DOHH2 (cell line): ENCODE measurements around the gene EDAR.

Source experiments
- H3F3A ChIP-seq: fragments of 200-600 bp; sonication (generic), shearing (Covaris generic); 2 replicates; pipeline ENCODE4 v1.6.0; 2016; ENCODE audit warnings: antibody characterized with exemption, mild to moderate bottlenecking; ENCODE audit not compliant: control insufficient read depth, insufficient read depth
- H3K27ac ChIP-seq: fragments of 200-600 bp; sonication (generic); 2 replicates; pipeline ENCODE4 v1.5.1; 2014; ENCODE audit warnings: low read depth, mild to moderate bottlenecking, low read length, moderate library complexity
- H3K27me3 ChIP-seq: fragments of 200-600 bp; sonication (generic); 2 replicates; pipeline ENCODE4 v1.6.1; 2014; ENCODE audit warnings: mild to moderate bottlenecking, low read length, mixed read lengths; ENCODE audit not compliant: control insufficient read depth
- H3K36me3 ChIP-seq: fragments of 200-600 bp; sonication (generic); 2 replicates; pipeline ENCODE4 v1.6.1; 2014; ENCODE audit warnings: mild to moderate bottlenecking, low read length, moderate library complexity, mixed read lengths; ENCODE audit not compliant: control insufficient read depth
- H3K4me1 ChIP-seq: fragments of 200-600 bp; sonication (generic); 2 replicates; pipeline ENCODE4 v1.6.1; 2014; ENCODE audit warnings: mild to moderate bottlenecking, low read length, mixed read lengths; ENCODE audit not compliant: control insufficient read depth
- H3K4me2 ChIP-seq: fragments of 200-600 bp; sonication (generic); 2 replicates; pipeline ENCODE4 v1.6.0; 2014; ENCODE audit warnings: mild to moderate bottlenecking, low read length, moderate library complexity
- H3K4me3 ChIP-seq: fragments of 200-600 bp; sonication (generic); 2 replicates; pipeline ENCODE4 v1.5.1; 2014; ENCODE audit warnings: mild to moderate bottlenecking, low read length, mixed read lengths
- H3K79me2 ChIP-seq: fragments of 200-600 bp; sonication (generic); 2 replicates; pipeline ENCODE4 v1.6.1; 2014; ENCODE audit warnings: mild to moderate bottlenecking, low read length, mixed read lengths; ENCODE audit not compliant: control insufficient read depth
- H3K9me2 ChIP-seq: fragments of 200-600 bp; sonication (generic); replicated peaks from 2 replicates; pipeline ENCODE4 v1.6.1; 2014; ENCODE audit warnings: mild to moderate bottlenecking, low read length, mixed read lengths; ENCODE audit not compliant: control insufficient read depth
- H3K9me3 ChIP-seq: fragments of 200-600 bp; sonication (generic); 2 replicates; pipeline ENCODE4 v1.6.1; 2014; ENCODE audit warnings: antibody characterized with exemption, low read length, mixed read lengths; ENCODE audit not compliant: control insufficient read depth, insufficient read depth
- H4K20me1 ChIP-seq: fragments of 200-600 bp; sonication (generic); 2 replicates; pipeline ENCODE4 v1.6.0; 2014; ENCODE audit warnings: low read depth, mild to moderate bottlenecking, antibody characterized with exemption, low read length, moderate library complexity; ENCODE audit not compliant: control insufficient read depth, insufficient read depth
- CTCF ChIP-seq: fragments of 200-600 bp; sonication (generic); IDR thresholded peaks from one replicate; pipeline ENCODE4 v1.5.1; 2014; ENCODE audit warnings: antibody characterized with exemption, mild to moderate bottlenecking, low read depth, low read length; ENCODE audit not compliant: poor library complexity, severe bottlenecking
- EZH2phosphoT487 ChIP-seq: fragments of 200-600 bp; sonication (generic); IDR thresholded peaks from 2 replicates; pipeline ENCODE4 v1.6.1; 2017; ENCODE audit warnings: borderline replicate concordance, mild to moderate bottlenecking, antibody characterized with exemption, low read length, moderate library complexity, mixed read lengths

Gene EDAR

GRCh38 chr2:108942888-108943287, 46.1 kb downstream of the EDAR start:
- no peaks in the 10 kb centered on the region for H3K27me3 ChIP-seq
- no peak overlapping the region for H3K4me3 ChIP-seq
- no peaks in the 10 kb centered on the region for H3K9me2 ChIP-seq
- no peak for TF ChIP-seq EZH2phosphoT487
- TF ChIP-seq CTCF, result no peak
- H3K4me1 ChIP-seq, result peaks cover 4% of the 10 kb centered on the region
- no peaks in the 10 kb centered on the region for H3K79me2 ChIP-seq
- no peak overlapping the region for H3K27ac ChIP-seq
- H4K20me1 ChIP-seq, result no peaks in the 10 kb centered on the region
- H3F3A ChIP-seq, result no peaks in the 10 kb centered on the region
- no peak overlapping the region for H3K4me2 ChIP-seq
- H3K36me3 ChIP-seq, result no peaks in the 10 kb centered on the region
- H3K9me3 ChIP-seq, result peaks cover 20% of the 10 kb centered on the region

GRCh38 chr2:108942231-108942825, 46.7 kb downstream of the EDAR start:
- peaks cover 4% of the 10 kb centered on the region for H3K4me1 ChIP-seq
- no peaks in the 10 kb centered on the region for H3F3A ChIP-seq
- H3K4me3 ChIP-seq, result no peak overlapping the region
- no peaks in the 10 kb centered on the region for H3K36me3 ChIP-seq
- no peaks in the 10 kb centered on the region for H3K27me3 ChIP-seq
- H3K79me2 ChIP-seq, result no peaks in the 10 kb centered on the region
- H3K9me3 ChIP-seq, result peaks cover 15% of the 10 kb centered on the region
- no peaks in the 10 kb centered on the region for H3K9me2 ChIP-seq
- TF ChIP-seq CTCF (no peak), EZH2phosphoT487 (no peak)
- no peak overlapping the region for H3K4me2 ChIP-seq
- H4K20me1 ChIP-seq, result no peaks in the 10 kb centered on the region
- H3K27ac ChIP-seq, result no peak overlapping the region

GRCh38 chr2:108941767-108942166, 47.3 kb downstream of the EDAR start:
- H3K36me3 ChIP-seq, result no peaks in the 10 kb centered on the region
- H3K27me3 ChIP-seq, result no peaks in the 10 kb centered on the region

More at GRCh38 chr2:108941767-108942166, 47.3 kb downstream of the EDAR start:
- Histone ChIP-seq H3K4me2 (no peak overlapping the region), H3K79me2 (no peaks in the 10 kb centered on the region), H3F3A (no peaks in the 10 kb centered on the region), H3K9me3 (peaks cover 10% of the 10 kb centered on the region), H3K9me2 (no peaks in the 10 kb centered on the region), H3K4me1 (peaks cover 4% of the 10 kb centered on the region), H4K20me1 (no peaks in the 10 kb centered on the region), H3K27ac (no peak overlapping the region), H3K4me3 (no peak overlapping the region)
- no peak for TF ChIP-seq CTCF
- TF ChIP-seq EZH2phosphoT487, result no peak
